GM12801 (cell line): ENCODE results near the gene CIPC.

ENCODE experiments used
- TF ChIP-seq, protein P1 (sequence below): IDR thresholded peaks from one replicate; pipeline ENCODE4 v1.5.1; 2011; ENCODE audit warnings: control low read depth; ENCODE audit not compliant: insufficient read length; ENCODE audit errors: extremely low read depth

Gene CIPC

DNA sequence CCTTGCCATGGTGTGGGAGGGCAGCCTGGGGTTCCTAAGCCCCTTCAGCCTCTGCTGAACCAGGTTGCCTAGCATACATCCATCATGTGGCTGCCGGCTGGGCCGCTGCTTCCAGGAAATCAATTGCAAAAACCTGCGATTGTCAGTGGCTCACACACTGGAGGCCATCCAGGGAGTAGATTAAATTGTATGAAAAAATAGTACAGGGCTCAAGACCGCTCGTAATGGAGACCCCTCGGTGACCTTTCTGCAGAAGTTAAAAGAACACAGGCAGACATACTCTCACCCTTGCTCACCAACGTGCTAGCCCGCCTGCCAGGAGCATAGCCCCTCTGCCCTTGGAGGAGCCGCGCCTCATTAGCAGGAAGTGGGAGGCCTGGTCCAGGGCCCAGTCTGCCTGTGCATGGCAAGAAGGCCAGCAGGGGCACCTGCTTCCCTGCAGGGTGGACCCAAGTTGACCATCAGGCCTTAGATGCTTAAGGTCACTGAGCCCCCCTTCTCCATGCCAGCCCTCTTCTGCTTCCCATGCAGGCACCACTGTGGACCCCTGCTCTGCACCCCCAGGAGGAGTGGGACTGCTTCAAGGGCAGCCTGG is 31.4 kb upstream of the CIPC start:
- TF ChIP-seq, protein P1, sequence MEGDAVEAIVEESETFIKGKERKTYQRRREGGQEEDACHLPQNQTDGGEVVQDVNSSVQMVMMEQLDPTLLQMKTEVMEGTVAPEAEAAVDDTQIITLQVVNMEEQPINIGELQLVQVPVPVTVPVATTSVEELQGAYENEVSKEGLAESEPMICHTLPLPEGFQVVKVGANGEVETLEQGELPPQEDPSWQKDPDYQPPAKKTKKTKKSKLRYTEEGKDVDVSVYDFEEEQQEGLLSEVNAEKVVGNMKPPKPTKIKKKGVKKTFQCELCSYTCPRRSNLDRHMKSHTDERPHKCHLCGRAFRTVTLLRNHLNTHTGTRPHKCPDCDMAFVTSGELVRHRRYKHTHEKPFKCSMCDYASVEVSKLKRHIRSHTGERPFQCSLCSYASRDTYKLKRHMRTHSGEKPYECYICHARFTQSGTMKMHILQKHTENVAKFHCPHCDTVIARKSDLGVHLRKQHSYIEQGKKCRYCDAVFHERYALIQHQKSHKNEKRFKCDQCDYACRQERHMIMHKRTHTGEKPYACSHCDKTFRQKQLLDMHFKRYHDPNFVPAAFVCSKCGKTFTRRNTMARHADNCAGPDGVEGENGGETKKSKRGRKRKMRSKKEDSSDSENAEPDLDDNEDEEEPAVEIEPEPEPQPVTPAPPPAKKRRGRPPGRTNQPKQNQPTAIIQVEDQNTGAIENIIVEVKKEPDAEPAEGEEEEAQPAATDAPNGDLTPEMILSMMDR = no peak

DNA sequence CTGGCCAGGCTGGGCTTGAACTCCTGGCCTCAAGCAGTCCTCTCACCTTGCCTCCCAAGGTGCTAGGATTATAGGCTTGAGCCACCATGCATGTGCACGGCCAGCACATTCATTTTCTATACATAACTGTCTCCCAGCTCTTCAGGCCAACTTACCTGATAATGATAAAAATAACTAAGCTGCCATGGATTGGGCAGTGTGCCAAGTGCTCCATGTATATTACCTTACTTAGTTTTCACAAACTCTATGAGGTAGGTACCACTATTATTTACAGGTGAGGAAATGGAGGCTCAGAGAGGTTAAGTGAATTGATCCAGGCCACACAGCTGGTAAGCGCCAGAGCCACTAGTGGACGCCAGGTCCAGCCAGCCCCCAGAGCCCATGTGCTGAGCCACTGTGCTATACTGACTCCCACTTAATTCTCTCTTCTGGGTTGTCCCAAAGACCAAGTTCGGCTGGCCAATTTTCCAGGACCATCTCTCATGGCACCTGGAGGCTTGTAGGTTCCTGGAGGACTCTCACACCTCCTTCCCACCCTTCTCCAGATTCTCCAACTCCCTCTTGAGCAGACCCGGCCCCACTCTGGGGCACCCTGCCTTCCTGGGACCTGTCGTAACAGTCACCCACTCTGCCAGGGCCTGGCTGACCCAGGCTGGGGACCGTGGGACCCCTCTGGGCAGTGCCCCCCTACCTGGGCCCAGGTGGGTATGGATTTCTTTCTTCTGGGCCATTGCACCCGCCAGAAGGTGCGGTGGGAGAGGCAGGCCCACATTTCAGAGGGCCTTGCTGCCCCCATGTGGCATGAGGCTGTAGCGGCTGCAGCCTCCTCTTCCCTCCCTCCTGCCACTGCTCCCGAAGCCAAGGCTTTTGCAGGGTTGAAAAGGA is 30.2 kb upstream of the CIPC start:
- TF ChIP-seq, protein P1 = no peak

DNA sequence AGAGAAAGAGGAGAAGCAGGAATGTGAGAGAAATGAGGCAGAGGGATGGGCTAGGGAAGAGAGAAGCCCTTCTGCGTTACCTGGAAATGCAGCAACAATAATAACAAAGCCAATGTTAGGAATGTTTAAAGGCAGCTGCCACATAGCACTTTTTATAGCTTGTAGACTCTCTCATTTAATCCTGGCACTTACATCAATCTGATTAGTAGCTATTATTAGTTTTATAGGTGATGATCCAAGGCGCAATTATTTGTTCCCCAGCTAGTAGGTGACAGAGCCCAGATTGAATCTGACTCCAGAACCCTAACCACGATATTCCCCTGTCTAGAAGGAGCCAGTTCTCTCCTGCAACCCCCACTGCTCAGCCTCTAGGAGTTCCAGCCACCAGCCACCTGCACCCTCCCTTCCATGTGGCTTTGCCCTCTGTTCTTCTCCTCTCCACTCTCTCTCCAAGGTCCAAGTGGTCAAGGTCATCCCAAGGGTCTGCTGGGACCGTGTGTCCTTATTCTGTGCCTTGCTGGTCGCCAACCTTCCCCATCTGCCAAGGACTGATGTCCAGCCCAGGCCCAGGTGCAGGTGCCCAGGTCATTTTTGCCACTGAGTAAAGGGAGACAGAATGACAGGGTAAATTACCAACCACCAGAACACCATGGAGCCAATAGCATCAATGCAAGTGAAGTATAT is 29.4 kb upstream of the CIPC start:
- TF ChIP-seq, protein P1 = no peak

DNA sequence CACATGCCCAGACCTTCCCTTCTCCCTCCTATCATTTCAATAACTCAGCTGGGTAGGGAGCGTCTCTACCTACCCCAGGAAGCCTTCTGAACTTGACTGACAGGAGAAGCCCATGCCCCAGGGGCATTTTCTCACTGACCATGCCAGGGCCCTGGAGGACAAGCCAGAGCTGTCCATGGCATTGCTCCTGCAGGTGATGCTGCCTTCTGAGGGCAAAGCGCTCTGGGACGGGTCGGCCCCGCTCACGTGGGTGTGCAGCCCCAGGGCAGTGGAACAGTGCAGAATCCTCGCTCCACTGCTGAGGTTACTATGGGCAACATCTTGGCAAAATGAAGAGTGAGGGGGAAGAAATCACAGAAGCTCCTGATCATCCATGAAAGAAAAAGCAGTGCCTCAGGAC is 28.5 kb upstream of the CIPC start:
- TF ChIP-seq, protein P1 = no peak

DNA sequence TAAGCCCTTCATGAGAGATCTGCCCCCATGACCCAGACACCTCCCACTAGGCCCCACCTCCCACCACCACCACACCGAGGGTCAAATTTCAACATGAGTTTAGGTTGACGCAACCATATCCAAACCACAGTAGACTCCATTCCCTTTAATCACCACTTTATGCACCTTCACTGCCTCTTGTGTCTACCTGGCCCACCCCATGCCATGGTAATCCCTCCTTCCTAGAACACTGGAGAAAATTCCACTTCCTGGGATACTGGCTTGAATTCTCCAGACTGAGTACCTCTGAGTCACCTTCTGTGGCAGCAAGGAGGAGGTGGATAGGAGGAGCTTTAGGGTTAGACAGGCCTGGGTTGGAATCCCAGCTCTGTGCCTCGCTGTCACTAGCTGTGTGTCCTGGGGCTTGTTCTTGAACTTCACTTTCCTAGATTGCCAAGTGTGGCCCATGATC is 26.1 kb upstream of the CIPC start:
- TF ChIP-seq, protein P1 = no peak

DNA sequence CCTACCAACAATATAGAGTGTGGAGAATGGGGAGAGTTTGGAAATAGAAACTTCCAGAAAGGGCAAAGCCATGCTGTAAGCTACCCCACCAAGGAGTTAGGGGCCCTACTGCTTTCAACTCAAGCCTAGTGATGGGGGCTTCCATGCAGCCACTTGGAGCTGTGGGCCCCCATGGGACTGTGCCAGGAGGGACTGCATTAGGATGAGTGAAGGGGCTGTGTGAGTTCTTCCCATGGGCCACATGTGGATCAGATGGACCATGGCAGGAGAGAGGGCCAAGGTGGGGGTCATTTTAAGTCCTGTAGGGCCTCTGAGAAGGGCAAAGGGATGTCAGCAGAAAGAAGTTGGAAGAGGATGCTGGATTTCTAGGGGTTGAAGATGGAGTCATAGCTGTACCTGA is 23.1 kb upstream of the CIPC start:
- TF ChIP-seq, protein P1 = no peak

DNA sequence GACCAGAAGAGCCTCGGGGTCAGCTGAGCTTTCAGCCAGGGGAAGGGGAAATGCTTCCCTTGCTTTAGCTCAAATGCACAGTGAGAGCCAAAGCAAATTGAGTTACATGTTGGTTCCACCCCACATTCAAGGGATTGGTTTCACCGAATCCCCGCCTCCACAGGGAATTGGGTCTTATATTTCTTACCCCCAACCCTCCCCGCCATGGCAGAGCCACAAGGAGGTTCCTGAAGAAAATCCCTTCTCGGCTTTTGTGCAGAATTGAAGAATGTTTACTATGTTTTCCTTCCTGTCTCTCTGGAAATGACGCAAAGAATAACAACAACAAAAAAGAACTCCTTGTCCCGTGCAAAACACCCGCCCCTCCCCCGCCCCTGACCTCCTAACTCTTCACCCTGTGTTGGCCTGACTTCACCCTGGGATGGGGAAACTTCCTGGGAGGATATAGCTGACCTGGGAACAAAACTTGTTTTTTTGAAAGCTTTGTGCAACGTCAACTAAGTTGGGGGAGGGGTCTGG is 21.9 kb upstream of the CIPC start:
- TF ChIP-seq, protein P1 = no peak
